Amygdala (tissue), 56 donors: Measurements from ENCODE around the gene CUL1.

Experiments used
- DNase-seq, 56 donors: peaks; one replicate each; lab custom pipeline; 2025; lab: John Stamatoyannopoulos, UW

CUL1 gene

GRCh38 chr7:148750442-148751355 is 52.0 kb downstream of the CUL1 start:
- no peak for DNase-seq

GRCh38 chr7:148753224-148753623 is 54.5 kb downstream of the CUL1 start:
- no peak for DNase-seq

GRCh38 chr7:148754912-148755311 is 56.2 kb downstream of the CUL1 start:
- no peak for DNase-seq

- no peak for DNase-seq
These were observed 63.0 kb downstream of the CUL1 start for GRCh38 chr7:148761499-148762278.

GRCh38 chr7:148763622-148764021 is 64.9 kb downstream of the CUL1 start:
- DNase-seq: no peak

GRCh38 chr7:148770004-148770403 is 71.3 kb downstream of the CUL1 start:
- no peak for DNase-seq

- DNase-seq: no peak
These were observed 73.8 kb downstream of the CUL1 start for GRCh38 chr7:148772297-148773089.

GRCh38 chr7:148773334-148773733 is 74.6 kb downstream of the CUL1 start:
- no peak for DNase-seq

- DNase-seq: no peak
These were observed 75.8 kb downstream of the CUL1 start for GRCh38 chr7:148774471-148774870.

GRCh38 chr7:148782757-148783456 is 84.2 kb downstream of the CUL1 start:
- DNase-seq: no peak

GRCh38 chr7:148783801-148784527 is 85.3 kb downstream of the CUL1 start:
- no peak for DNase-seq

GRCh38 chr7:148787571-148788295 is 89.0 kb downstream of the CUL1 start:
- DNase-seq: no peak

GRCh38 chr7:148789220-148789619 is 90.5 kb downstream of the CUL1 start:
- DNase-seq: no peak

GRCh38 chr7:148790131-148790726 is 91.5 kb downstream of the CUL1 start:
- DNase-seq: no peak

GRCh38 chr7:148790850-148791249 is 92.1 kb downstream of the CUL1 start:
- no peak for DNase-seq

GRCh38 chr7:148791546-148791945 is 92.8 kb downstream of the CUL1 start:
- no peak for DNase-seq

GRCh38 chr7:148793590-148793989 is 94.9 kb downstream of the CUL1 start:
- DNase-seq: no peak

- DNase-seq: no peak
These were observed 95.8 kb downstream of the CUL1 start for GRCh38 chr7:148794476-148794875.
